COLO829 (cell line): ENCODE data around the gene ADGRB3.

Experiments
- DNase-seq: peaks from one replicate; pipeline ENCODE4 v3.0.0; 2012; ENCODE audit warnings: low spot score

Gene ADGRB3

GRCh38 chr6:68634726-68635411, at the start of gene ADGRB3:
Gene ADGRB3, plus strand, starts transcription at chr6:68635282. Its CDS starts 3,394 bp downstream, at chr6:68638676.
- peak; percentile 45 for DNase-seq

GRCh38 chr6:68593558-68593957, 41.5 kb upstream of the ADGRB3 start:
- DNase-seq: no peak

GRCh38 chr6:68597642-68598041, 37.4 kb upstream of the ADGRB3 start:
- no peak for DNase-seq

- no peak for DNase-seq
Measured at GRCh38 chr6:68615938-68616337, 19.1 kb upstream of the ADGRB3 start.

GRCh38 chr6:68625998-68626397, 9.1 kb upstream of the ADGRB3 start:
- no peak for DNase-seq

- DNase-seq: no peak
Measured at GRCh38 chr6:68628161-68628560, 6.9 kb upstream of the ADGRB3 start.

GRCh38 chr6:68632734-68633133, 2.3 kb upstream of the ADGRB3 start:
- DNase-seq: no peak

GRCh38 chr6:68633281-68633971, 1.7 kb upstream of the ADGRB3 start:
- no peak for DNase-seq

GRCh38 chr6:68633972-68634725, 933 bp upstream of the ADGRB3 start:
- DNase-seq: peak; percentile 5

GRCh38 chr6:68635412-68635705, 277 bp downstream of the ADGRB3 start:
- DNase-seq: no peak

GRCh38 chr6:68635706-68636513, 828 bp downstream of the ADGRB3 start:
- no peak for DNase-seq

GRCh38 chr6:68636666-68637065, 1.6 kb downstream of the ADGRB3 start:
- no peak for DNase-seq

GRCh38 chr6:68637071-68637470, 2.0 kb downstream of the ADGRB3 start:
- DNase-seq: no peak

GRCh38 chr6:68637782-68638181, 2.7 kb downstream of the ADGRB3 start:
- DNase-seq: no peak

GRCh38 chr6:68638230-68638900, 3.3 kb downstream of the ADGRB3 start:
- peak; percentile 50 for DNase-seq

GRCh38 chr6:68639211-68639610, 4.1 kb downstream of the ADGRB3 start:
- no peak for DNase-seq

- DNase-seq: no peak
Measured at GRCh38 chr6:68639826-68640490, 4.9 kb downstream of the ADGRB3 start.

- DNase-seq: no peak
Measured at GRCh38 chr6:68640491-68640835, 5.4 kb downstream of the ADGRB3 start.

- no peak for DNase-seq
Measured at GRCh38 chr6:68641172-68641571, 6.1 kb downstream of the ADGRB3 start.

- no peak for DNase-seq
Measured at GRCh38 chr6:68642081-68642480, 7.0 kb downstream of the ADGRB3 start.

- DNase-seq: peak; percentile 28
Measured at GRCh38 chr6:68642977-68643376, 7.9 kb downstream of the ADGRB3 start.
